GF-D8 (cell line): ENCODE data around the gene MARK4.
"Not testable (repeated sequence)": the region's sequence is repeated elsewhere in the genome, so short reads cannot be mapped to it uniquely, and the experiment has no call there.

Experiments
- DNase-seq: peaks from one replicate; lab custom pipeline; 2025; lab: John Stamatoyannopoulos, UW

Gene MARK4

DNA sequence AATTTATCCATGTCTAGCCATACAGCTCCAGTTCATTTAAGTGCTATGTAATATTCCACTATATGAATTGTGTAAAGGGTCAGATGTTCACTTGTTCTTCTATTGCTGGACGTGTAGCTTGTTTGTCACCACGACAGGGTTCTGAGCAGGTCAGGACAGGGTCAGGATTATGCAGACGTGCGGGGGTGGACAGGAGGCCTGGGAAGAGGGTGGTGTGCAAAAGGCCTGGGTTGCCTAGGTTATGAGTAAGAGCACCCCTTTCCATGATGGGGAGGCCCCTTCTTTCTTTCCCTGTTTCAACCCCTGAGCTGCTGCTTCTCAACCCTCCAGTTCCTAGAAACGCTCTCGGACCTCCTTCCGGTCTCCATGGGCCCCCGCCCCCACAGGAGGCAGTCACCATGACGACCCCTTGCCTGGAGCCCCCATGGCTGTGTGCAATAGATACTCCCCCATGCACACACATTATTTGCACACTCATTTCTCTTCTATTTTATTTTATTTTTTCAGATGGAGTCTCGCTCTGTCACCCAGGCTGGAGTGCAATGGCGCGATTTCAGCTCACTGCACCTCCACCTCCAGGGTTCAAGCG, 7.8 kb upstream of the MARK4 start:
- no peak for DNase-seq

DNA sequence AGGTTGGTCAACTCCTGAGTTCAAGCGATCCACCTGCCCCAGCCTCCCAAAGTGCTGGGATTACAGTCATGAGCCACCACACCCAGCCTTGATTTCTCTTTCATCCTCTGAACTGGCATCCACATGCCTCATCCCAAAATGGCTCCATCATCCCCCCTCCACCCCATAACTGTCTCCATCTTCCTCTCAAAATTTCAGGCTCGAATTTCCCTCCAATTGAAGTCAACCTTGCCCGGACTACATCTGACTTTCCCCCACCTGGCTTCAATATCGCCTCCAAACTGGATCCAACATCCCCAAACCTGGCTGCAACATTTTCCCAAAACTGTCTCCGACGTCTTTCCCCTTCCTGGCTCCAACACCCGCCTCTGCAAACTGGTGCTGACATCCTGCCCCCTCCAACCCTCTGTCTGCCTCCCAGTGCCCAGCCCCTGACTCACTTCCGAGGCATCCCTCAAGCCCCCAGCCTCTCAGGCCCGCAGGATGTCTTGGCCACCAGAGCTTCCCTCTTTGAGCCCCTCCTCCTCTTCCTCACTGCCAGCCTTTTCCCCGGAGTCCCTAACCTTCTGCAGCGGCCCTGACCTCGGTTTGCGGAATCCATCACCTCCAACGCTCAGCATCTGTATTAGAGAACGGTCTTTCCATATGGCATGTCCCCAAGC, 6.8 kb upstream of the MARK4 start:
- DNase-seq, result no peak

DNA sequence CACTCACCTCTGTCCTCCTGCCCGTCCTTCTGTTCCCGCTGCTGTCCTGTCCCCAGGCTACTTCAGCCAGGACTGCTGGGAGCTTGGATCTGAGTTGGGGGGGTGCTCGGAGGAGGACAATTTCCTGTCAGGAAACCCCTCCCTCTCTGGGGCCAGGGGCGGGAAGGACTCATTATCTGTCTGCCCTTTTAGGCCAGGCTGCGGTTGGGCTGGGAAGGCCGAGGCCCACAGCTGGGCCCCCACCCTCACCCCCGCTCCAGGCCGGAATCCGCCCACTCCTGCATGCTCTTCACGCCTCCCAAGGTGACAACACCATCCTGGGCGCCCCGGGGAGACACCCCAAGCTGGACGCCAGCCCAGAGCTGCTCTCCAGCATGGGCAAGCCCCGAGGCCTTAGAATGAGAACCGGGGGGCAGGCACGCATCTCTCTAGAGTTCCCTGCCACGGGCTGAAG, 5.7 kb upstream of the MARK4 start, which contains the start of gene EXOC3L2:
Gene EXOC3L2 (minus strand): TSS at position 74 of the 454 bp plus-strand sequence. CDS start 6,362 bp downstream, outside the sequence.
- DNase-seq, result no peak

DNA sequence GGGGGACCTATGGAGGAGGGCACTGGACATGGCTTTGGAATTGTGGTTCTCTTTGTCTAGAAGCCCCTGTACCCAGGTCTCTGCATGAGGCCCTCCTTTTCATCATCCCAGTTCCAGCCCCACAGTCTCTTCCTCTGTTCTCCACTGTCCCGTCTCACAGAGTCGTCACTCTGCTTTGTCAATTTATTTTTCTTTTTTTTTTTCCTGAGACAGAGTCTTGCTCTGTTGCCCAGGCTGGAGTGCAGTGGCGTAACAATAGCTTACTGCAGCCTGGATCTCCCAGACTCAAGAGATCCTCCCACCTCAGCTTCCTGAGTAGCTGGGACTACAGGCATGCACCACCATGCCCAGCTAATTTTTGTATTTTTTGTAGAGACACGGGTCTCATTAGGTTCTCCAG, 5.2 kb upstream of the MARK4 start:
- DNase-seq, result no peak

DNA sequence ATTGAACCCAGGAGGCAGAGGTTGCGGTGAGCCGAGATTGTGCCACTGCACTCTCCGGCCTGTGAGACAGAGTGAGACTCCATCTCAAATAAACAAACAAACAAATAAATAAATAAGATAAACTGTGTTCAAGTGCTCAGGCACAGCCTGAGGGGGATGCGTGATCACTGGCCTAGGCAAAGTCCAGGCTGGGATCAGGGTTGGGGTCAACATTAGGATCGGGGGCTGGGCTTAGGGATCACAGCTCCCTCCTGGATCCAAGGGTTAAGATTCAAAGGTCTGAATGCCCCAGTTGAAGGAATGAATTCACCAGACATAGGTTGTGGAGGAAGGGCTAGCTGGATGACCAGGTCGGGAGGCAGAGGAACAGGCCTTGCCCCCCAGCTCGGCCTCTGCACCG, 3.9 kb upstream of the MARK4 start:
- DNase-seq, result no peak

DNA sequence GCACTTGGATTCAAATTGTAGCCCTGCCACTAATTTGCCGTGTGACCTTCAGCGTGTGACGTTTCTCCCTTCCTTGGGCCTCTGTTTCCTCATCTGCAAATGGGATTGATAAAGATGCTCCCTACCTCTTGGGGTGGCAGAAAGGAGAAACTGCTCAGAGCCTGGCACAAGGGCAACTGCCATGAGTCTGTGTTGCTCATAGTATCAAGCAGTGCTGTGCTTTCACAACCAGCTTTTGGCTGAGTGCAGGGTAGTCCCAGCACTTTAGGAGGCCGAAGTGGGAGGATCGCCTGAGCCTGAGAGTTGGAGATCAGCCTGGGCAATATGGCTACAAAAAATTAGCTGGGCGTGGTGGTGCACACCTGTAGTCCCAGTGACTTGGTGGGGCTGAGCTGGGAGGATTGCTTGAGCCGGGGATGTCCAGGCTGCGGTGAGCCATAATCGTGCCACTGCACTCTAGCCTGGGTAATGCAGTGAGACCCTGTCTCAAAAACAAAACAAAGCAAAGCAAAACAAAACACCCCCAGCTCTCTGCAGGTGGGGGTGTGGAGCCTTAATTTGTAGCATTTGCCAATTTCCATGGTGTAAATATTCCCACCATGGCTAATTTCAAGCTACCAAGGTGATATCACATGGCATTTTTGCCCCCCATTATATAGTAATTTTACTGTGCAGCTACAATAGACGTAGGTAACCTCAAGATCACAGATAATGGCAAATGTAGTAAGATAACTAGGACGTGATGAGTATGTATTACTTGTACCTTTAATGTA, 1.6 kb upstream of the MARK4 start:
- no peak for DNase-seq

DNA sequence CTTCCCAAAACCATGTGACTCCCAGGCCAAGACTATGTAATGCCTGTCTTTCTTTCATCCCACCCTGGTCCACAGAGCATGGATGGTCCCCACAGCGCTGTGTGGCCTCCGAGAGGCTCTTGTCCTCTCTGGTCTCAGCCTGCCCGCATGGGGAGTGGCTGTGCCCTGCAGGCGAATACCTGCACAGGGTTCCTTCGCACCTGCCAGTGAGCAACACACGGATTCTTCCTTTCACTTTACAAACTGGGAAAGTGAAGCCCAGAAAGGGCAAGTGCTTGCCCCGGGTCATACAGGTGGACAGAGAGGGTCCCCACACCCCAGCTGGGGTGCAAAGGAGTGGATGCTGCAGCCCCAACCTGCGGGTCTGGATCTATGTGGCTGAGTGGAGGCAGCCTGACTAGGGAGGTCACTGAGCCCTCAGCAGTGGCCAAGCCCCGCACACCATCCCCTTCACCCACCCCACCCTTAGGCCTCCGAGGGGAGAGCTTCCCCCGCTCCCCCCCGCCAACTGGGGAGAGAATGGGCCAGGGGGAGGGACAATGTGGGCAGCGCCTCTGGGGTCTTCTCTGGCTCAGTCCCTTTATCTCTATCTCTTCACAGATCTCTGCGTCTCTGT, 747 bp upstream of the MARK4 start:
- no peak for DNase-seq

DNA sequence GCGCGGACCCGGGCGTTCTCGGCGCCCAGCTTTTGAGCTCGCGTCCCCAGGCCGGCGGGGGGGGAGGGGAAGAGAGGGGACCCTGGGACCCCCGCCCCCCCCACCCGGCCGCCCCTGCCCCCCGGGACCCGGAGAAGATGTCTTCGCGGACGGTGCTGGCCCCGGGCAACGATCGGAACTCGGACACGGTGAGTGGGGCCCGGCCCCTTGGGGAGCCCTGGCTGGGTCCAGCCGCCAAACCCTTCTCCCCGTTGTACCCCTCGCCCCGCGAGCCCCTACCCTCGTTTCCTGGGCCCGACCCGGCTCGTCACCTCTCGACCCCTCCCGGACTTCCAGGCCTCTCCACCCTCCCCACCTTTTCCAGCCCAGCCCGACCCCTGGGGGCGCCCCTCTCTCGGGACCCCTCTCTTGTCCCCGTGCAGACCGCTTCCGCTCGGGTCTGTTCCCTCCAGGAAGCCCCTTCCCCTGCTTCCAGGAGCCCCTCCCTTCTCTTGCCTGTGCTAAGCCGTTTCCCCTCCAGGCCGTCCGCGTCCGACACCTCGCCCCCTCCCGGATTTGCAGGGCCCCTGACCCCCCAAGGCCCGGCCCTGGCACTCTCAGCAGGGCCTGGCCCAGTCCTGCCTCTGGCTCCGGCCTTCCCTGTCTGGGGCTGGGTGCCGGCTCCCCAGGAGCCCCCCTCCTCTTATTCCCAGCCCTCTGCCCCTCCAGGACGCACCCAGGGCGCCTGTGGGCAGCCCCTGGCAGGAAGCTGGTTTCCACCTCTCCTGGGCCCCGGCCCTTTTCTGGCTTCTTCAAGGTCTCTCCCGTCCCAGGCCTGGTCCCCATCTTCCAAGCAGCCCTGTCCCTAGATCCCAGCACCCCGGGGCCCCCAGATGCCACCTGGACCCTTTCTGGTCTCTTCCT, 632 bp downstream of the MARK4 start:
- no peak for DNase-seq

DNA sequence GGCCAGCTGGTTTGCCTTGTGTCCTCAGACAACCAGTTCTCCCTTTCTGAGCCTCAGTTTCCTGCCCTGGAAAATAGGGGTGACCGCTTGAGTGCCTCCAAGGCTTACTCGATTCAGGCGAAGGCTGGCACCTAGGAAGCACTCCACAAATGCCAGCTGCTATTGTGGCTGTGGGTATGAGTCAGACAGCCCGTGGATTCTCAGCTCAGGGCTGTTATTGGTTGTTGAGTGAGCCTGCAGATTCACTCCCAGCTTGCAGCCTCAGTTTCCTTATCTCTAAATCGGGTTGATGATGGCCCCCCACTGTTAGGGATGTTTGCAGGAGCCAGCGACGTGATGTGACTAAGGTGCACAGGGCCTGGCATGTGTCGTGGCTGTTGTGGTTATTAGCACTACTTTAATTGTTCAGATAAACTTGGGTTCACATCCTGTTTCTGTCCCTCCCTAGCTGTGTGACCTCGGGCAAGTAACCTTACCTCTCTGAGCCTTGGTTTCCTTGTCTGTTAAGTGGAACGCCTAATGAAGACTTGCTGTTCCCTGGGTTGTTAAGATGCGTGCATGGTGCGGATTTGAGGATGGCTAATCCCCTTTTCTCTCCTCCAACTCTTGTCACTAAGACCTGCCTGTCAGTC, 2.4 kb downstream of the MARK4 start:
- DNase-seq, result no peak

DNA sequence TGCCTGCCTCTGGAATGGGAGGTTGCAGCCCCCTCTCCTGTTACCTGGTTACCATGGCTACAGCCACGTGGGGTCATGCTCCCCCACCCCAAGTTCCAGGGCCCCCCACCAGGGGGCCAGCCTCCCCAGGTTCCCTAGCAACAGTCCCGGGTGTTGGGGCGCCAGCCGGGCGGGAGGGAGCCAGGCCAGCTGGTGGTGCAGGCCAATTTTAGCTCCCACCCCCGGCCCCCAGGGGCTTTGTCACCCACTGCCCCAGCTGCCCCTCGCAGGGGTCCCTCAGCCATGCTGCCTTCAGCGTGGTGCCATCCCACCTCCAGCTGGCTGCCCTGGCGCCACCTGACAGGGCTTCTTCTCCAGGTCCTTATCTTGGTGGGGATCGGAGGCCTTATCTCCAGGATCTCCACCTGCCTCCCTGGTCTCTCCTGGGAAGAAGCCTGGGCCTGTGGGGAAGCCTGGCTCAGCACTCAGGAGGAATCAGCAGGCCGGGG, 3.0 kb downstream of the MARK4 start:
- DNase-seq, result no peak

DNA sequence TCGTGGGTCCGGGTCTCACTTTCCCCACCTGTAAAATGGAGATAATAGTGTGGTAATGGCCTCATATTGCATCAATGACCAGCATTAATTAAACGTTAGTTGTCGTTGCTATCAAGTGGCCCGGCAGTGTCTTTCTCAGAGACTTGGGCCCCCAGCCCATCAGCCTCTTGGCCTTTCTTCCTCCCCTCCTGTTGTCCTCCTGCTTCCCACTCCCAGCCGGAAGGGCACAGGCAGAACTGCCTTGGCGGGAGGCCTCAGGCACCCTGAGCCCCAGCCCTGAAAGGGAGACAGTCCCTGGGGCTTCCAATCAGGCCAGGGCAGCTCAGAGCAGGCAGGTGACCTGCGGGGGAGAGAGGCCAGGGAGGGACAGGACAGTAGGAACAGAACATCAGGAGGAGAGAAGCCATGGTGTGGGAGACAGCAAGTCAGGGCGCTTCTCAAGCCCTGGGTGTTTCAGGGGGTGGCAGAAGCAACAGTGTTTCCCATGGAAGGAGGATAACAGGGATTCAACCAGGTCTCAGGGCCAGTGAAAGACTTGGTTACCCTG, 4.6 kb downstream of the MARK4 start:
- no peak for DNase-seq

DNA sequence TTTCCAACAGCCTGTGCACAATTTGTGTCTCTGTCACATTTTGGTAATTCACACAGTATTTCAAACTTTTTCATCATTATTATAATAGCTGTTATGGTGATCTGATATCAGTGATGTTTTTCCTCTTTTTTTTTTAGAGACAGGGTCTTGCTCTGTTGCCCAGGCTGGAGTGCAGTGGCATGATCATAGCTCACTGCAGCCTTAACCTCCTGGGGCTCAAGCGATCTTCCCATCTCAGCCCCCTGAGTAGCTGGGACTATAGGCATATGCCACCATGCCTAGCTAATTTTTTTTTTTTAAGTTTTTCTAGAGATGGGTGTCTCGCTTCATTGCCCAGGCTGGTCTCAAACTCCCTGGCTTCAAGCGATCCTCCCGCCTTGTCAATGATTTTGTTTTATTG, 5.8 kb downstream of the MARK4 start:
- no peak for DNase-seq

DNA sequence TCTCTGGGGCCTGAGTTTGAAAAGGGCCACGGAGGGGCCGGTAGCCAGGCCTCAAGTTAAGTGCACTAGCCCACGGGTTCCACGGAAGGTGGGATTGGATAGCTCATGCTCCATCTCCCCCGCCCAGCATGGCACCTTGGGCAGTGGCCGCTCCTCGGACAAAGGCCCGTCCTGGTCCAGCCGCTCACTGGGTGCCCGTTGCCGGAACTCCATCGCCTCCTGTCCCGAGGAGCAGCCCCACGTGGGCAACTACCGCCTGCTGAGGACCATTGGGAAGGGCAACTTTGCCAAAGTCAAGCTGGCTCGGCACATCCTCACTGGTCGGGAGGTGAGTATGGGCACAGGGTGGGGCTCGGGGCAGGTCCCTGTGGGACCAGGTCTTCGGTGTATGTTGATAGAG, 7.8 kb downstream of the MARK4 start:
- DNase-seq, result no peak

DNA sequence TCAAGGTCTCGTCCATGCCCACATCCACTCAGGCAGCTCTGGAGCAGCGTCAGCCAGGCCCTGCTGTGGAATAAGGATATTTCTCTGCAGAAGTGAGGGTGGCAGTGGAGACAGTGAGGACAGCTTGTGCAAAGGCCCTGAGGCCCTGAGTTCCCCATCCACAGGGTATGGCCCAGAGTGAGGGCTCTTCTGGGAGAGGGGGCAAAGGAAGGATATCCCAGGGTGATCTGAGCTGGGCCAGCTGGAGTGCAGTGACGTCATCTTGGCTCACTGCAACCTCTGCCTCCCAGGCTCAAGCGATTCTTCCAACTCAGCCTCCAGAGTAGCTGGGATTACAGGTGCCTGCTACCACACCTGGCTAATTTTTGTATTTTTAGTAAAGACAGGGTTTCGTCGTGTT, 11.5 kb downstream of the MARK4 start:
- DNase-seq, result no peak

DNA sequence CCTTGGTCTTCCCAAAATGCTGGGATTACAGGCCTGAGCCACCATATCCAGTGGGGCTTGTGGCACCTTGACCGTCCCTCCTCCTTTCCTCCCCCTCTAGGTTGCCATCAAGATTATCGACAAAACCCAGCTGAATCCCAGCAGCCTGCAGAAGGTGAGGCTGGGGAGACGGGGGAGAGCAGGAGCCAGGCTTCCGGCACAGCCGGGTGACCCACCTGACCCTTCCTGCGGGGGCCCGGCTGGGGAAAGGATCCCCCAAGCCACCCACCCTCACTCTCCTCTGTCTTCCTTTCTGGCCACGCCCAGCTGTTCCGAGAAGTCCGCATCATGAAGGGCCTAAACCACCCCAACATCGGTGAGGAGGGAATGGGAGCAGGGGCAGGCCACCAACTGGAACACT, 11.9 kb downstream of the MARK4 start:
- DNase-seq, result no peak

DNA sequence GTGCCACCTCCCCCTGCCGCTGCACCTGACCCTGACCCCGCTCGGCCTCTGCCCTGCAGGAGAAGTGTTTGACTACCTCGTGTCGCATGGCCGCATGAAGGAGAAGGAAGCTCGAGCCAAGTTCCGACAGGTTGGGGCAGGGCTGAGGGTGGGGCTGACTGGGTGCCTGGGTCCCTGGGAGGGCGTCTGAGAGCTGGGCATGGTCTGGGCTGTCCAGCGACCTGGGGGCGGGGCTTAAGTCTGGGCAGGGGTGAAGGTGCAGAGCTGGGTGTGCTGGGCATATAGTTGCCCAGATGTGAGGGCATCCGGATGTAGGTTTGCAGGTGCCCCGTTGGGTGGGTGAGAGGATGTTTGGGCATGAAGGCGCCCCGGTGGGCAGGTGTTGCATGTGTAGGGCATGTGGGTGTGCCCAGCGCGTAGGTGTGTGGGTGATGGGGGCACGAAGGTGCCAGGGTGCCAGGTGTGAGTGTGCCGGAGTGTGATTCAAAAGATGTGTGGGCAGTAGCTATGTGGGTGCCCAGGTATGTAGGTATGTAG, 13.8 kb downstream of the MARK4 start:
- no peak for DNase-seq

DNA sequence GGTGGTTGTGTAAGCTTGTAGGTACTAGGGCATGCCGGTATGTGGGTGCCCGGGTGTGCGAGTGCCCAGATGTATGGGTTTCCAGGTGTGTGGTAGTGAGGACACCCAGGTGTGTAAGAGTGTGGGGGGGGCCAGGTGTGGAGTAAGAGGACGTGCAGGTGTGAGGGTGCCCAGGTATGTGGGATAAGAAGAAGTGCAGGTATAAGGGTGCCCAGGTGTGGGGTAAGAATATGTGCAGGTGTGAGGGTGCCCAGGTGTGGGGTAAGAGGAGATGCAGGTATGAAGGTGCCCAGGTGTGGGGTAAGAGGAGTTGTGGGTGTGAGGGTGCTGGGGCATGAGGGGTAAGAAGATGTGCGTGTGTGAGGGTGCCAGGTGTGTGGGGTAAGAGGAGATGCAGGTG, 14.3 kb downstream of the MARK4 start:
- no peak for DNase-seq

DNA sequence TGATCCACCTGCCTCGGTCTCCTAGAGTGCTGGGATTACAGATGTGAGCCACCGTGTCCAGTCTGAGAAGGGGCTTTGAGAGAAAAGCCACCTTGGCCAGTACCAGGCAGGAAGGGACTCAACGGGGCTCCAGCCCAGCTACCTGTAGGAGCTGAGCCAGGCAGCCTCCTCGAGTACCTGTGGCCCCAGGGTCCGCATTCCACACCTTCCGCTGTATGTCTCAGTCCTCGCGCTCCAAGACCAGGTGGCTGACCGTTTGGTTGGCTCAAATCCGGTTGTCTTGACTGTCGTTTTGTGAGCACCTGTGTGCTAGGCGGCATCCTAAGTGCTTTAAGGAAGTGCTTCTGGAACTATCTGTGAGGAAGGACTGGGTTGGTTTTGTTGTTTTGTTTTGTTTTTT, 16.2 kb downstream of the MARK4 start:
- no peak for DNase-seq

DNA sequence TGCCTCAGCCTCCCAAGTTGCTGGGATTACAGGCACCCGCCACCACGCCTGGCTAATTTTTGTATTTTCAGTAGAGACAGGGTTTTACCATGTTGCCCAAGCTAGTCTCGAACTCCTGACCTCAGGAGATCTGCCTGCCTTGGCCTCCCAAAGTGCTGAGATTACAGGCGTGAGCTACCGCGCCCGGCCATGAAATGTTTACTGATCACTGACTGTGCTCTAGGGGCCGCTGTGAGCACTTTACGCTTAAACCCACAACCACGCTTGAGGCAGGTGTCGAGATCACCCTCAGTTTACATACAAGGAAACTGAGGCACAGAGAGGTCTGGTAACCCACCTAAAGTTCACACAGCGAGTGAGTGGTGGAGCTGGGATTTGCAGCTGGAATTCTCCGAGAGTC, 18.9 kb downstream of the MARK4 start:
- not testable (repeated sequence) for DNase-seq

DNA sequence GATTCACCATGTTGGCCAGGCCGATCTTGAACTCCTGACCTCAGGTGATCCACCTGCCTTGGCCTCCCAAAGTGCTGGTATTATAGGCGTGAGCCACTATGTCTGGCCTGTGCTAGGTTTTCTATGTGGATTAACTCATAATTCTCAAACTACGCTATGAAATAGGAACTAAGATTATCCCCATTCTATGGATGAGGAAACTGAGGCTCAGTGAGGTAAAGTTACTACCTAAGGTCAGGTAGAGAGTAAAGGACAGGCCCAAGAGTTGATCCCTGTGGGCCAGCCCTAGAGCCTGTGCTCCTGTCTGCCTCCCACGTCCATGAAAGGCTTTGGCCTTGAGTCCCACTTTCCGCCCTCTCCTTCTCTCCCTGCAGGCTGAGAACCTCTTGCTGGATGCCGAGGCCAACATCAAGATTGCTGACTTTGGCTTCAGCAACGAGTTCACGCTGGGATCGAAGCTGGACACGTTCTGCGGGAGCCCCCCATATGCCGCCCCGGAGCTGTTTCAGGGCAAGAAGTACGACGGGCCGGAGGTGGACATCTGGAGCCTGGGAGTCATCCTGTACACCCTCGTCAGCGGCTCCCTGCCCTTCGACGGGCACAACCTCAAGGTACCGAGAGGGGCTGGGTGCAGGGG, 20.1 kb downstream of the MARK4 start:
- DNase-seq, result no peak
